Psoas muscle (tissue), 8 donors: ENCODE results near the gene DYNLL1. TPM values are rescaled to one million over a fixed set of nuclear protein-coding genes. Genes with fewer than 3 reads are reported as not detected.

Experiments used
- ATAC-seq, 4 donors: fragments of 200-7000 bp; cut with Tn5 transposase; one replicate each; pipeline ENCODE4 v1.9.1; 2020; ENCODE audit warnings: moderate library complexity in 3 of 4, mild to moderate bottlenecking in 2 of 4
- DNase-seq, 2 donors: peaks; one replicate each; pipeline ENCODE4 v3.0.0-alpha.2; 2020
- H3K27ac ChIP-seq: fragments of 200-600 bp; one replicate; pipeline ENCODE4 v1.8.0; 2022
- H3K27me3 ChIP-seq, 3 donors: fragments of 200-600 bp in 1 of 3; one replicate each; pipeline versions ENCODE4 v1.6.1 to v1.8.0; 2013 to 2022; ENCODE audit warnings: low read length in 2 of 3, mild to moderate bottlenecking in 2 of 3, moderate library complexity in 1 of 3; ENCODE audit not compliant: insufficient read depth in 3 of 3
- H3K36me3 ChIP-seq, 2 donors: fragments of 200-600 bp in 1 of 2; one replicate each; pipeline versions ENCODE4 v1.6.1 to v1.8.0; 2013 to 2022; ENCODE audit warnings: low read depth in 1 of 2, mild to moderate bottlenecking in 1 of 2, moderate library complexity in 1 of 2; ENCODE audit not compliant: insufficient read depth in 1 of 2
- H3K4me1 ChIP-seq: fragments of 200-600 bp; one replicate; pipeline ENCODE4 v1.8.0; 2022
- H3K4me3 ChIP-seq: fragments of 200-600 bp; one replicate; pipeline ENCODE4 v1.8.0; 2022; ENCODE audit warnings: mild to moderate bottlenecking
- H3K9me3 ChIP-seq: fragments of 200-600 bp; one replicate; pipeline ENCODE4 v1.8.0; 2022
- CTCF ChIP-seq: fragments of 200-600 bp; IDR thresholded peaks from one replicate; pipeline ENCODE4 v1.8.0; 2022; ENCODE audit warnings: antibody characterized with exemption
- WGBS, 3 donors: extraction: QIAGEN DNeasy Blood & Tissue Kit; methylation state at CpG; one replicate each; pipeline versions ENCODE4 v1.1.6 to v1.1.7; 2013; 5-methylcytosine and 5-hydroxymethylcytosine counted together
- intact Hi-C, 2 donors: fragments of 100-400 bp; cut with DNase I; formaldehyde crosslinking; loops; one replicate each; pipeline versions ENCODE4 v1.11.0 to v1.14.2; 2022
- polyA plus RNA-seq, 3 donors: library from polyadenylated mRNA; stranded (reverse); fragments of 200-250 nt; gene quantifications; one replicate each; pipeline ENCODE4 v1.2.3, GENCODE V29; 2013
- total RNA-seq, 4 donors: library from RNA; stranded (reverse); fragmentation: NEBNext Ultra II Directional in 2 of 4; extraction: Animal tissue kit (Norgen Biotek cat#: 25700) in 2 of 4; gene quantifications; one replicate each; pipeline versions ENCODE4 v1.2.1 to v1.2.4, GENCODE V29; 2021 to 2023
- donor health status: healthy with polysubstance abuse.
- donor health status: DM: no; HTN: no; CAD: no; lungs with moderate emphysema.
- donor health status: Bipolar disorder and iron deficiency.
- donor health status: healthy.
- donor health status: DM: yes; HTN: yes; CAD: no.
- donor health status: DM: no; HTN: no; CAD: no.
- donor health status: DM: no; HTN: no; CAD: no.
- donor health status: DM: yes; HTN: yes; CAD: no.

The DYNLL1 gene
- total and polyA plus RNA-seq, 7 donors, result 30.1 to 155 (median 80.8) TPM

- TF ChIP-seq CTCF, result no peak
- Histone ChIP-seq H3K4me3 (no peak overlapping the region), H3K27me3 (no peaks in the 10 kb centered on the region), H3K27ac (no peak overlapping the region), H3K9me3 (no peaks in the 10 kb centered on the region), H3K36me3 (no peaks in the 10 kb centered on the region), H3K4me1 (peaks cover 3% of the 10 kb centered on the region)
- 96 to 100% (median 97%) methylated on average over 1 of the region's 1 CpG for WGBS, 3 donors
- intact Hi-C loops, result no loop called here
- DNase-seq (no peak), ATAC-seq (no peak)
These were observed 20.3 kb upstream of the DYNLL1 start for GRCh38 chr12:120475643-120476042.

- intact Hi-C loops, result no loop called here
- H3K36me3 ChIP-seq, result no peaks in the 10 kb centered on the region
- DNase-seq (no peak), ATAC-seq (no peak)
- TF ChIP-seq CTCF, result no peak
- H3K27me3 ChIP-seq, result no peaks in the 10 kb centered on the region
- no peak overlapping the region for H3K4me3 ChIP-seq
- H3K9me3 ChIP-seq, result no peaks in the 10 kb centered on the region
- no peaks in the 10 kb centered on the region for H3K4me1 ChIP-seq
- H3K27ac ChIP-seq, result no peak overlapping the region
- 85 to 93% (median 92%) methylated on average over 1 of the region's 1 CpG for WGBS, 3 donors
These were observed 16.5 kb upstream of the DYNLL1 start for GRCh38 chr12:120479458-120479857.

GRCh38 chr12:120480211-120480610, 15.7 kb upstream of the DYNLL1 start:
- Histone ChIP-seq H3K27ac (no peak overlapping the region), H3K36me3 (no peaks in the 10 kb centered on the region), H3K27me3 (no peaks in the 10 kb centered on the region), H3K9me3 (no peaks in the 10 kb centered on the region), H3K4me1 (no peaks in the 10 kb centered on the region), H3K4me3 (no peak overlapping the region)
- WGBS, 3 donors, result 58 to 80% (median 80%) methylated on average over 1 of the region's 1 CpG
- no peak for DNase-seq
- no peak for TF ChIP-seq CTCF
- intact Hi-C loops, result no loop called here
- no peak for ATAC-seq

GRCh38 chr12:120481022-120481767, 14.7 kb upstream of the DYNLL1 start:
- Histone ChIP-seq H3K27me3 (no peaks in the 10 kb centered on the region), H3K9me3 (no peaks in the 10 kb centered on the region), H3K27ac (no peak overlapping the region), H3K4me3 (no peak overlapping the region), H3K36me3 (no peaks in the 10 kb centered on the region), H3K4me1 (no peaks in the 10 kb centered on the region)
- intact Hi-C loops, result no loop called here
- no peak for ATAC-seq
- TF ChIP-seq CTCF, result no peak
- WGBS, 3 donors, result 94 to 97% (median 96%) methylated on average over 9 of the region's 9 CpGs
- no peak for DNase-seq

GRCh38 chr12:120483621-120484020, 12.3 kb upstream of the DYNLL1 start:
- Histone ChIP-seq H3K27me3 (no peaks in the 10 kb centered on the region), H3K4me1 (no peaks in the 10 kb centered on the region), H3K4me3 (no peak overlapping the region), H3K9me3 (no peaks in the 10 kb centered on the region), H3K27ac (no peak overlapping the region), H3K36me3 (peaks cover 2 to 3% of the 10 kb centered on the region in 2 donors)
- TF ChIP-seq CTCF, result no peak
- DNase-seq (no peak), ATAC-seq (no peak)
- WGBS, 3 donors, result 87 to 100% (median 100%) methylated on average over 1 of the region's 1 CpG
- intact Hi-C loops, result no loop called here
